NCI-H146 treated with DMSO at 0.1 percent for 48 hours (cell line): ENCODE data around the gene MCC.

Experiments
- DNase-seq: peaks from one replicate; lab custom pipeline; 2025; ENCODE audit not compliant: unreplicated experiment; lab: John Stamatoyannopoulos, UW

MCC gene

DNA sequence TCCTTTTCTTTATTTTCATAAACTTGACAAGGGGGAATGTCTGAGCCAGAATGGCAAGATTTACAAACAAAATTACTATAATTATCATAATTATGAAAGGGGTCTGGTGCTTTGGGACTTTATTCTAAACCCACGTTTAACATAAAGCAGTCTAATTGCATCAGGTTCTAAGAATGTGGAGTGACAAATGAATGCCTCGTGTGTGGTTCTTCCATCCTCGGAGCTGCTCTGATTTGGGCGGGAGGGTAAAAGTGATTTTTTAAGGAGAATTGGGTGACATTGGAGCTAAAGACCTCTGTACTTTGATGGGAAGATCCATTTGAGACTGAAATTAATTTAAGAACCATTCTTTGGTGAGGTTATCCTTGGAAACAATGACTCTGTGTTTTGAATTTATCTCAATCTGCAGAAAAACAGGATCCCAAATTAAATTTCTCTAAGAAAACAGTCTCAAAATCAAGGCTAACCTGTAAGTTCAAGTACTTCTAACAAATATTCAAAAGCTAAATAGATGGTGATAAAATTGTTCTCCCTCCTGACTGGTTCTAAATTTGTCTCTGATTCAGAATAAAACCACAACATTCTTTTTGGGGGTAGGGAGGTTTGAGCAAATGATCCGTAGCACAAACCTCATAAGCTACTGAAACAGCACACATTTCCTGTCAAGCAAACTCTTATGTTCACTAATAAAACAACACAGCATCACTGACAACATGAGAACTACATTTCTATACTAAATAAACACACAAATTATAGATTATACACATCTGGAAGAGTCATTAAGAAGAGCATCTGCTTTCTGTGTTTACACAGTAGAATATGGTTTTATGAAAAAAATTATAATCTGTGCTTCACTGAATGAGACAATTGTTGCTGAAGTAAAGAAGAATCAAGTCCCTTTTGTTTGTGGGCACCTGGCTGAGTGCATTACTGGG is 426.1 kb downstream of the MCC start:
- peak; percentile 67 for DNase-seq

- no peak for DNase-seq
Measured at GRCh38 chr5:113060408-113061025, 427.7 kb downstream of the MCC start.

DNA sequence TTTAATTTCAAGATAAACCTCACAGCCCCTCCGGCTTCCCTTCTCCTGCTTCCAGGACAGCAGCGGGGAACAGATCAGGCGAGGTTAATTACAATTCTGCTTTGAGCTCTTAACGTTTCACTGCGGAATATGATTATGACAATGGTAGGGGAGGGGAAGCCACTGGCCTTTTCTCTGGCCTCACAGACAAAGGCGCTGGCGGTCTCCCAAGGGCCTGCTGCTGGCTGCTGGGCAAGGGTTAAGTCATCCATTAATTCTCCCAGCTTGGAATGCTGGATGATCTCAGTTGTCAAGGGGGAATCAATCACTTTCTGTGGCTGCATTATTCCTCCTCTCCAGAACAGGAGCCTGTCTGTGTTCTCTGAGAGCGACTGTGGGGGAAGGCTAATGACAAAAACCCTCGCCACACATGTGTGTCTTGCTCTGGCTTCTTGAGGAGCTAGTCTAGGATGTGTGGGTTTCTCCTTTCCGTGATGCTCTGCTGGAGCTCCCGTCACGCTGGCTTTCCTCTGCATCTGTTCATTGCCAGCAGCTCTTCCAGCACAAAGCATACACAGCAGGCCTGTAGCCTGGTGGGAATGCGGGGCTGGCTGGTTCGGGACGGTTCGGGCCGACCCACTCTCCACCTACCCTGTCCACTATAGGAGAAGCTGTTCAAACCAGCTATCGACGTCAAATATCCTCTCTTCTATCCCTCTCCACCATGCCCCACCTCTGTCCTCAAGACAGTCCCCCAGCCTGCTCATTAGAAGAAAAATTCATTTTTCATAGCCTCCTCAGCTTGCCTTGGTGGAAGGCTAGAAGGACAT is 428.8 kb downstream of the MCC start:
- peak; percentile 35 for DNase-seq

- DNase-seq: no peak
Measured at GRCh38 chr5:113058706-113059226, 429.5 kb downstream of the MCC start.

- DNase-seq: no peak
Measured at GRCh38 chr5:113058269-113058668, 430.0 kb downstream of the MCC start.

- DNase-seq: no peak
Measured at GRCh38 chr5:113057557-113057984, 430.7 kb downstream of the MCC start.

DNA sequence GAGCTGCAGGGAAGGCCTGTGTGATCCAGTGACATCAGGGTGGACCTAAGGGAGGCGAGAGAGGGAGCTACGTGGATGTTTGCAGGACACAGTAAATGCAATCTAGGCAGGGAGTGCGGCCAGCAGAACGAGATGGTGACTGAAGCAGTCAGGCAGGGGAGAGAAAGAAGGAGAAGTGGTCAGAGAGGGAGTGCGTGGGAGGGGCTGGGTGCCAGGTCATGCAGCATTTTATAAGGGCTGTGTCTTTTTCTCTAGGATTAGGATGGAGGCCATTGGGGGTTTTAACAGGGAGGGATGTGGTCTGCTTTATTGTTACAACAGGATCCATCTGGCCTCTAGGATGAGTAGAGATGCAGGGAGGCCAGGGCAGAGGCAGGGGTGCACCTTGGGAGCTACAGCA is 431.3 kb downstream of the MCC start:
- no peak for DNase-seq

DNA sequence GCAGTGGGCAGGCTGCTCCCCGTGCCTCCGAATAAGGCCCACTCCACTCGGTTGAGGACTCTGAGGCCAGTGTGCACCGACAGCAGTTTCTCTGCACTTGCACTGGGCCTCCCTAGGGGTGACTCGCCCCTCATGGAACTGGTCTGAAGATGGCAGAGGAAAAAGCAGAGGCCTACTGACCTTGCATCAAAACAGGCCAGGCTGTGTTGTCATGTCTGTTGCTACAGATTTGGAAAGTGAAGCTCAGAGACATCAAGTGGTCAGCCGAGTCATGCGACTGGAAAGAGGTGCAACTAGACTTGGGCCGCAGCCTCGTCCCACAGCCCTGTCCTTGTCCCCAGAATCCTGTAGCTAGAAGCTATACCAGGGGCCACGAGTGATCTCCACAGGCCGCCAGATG is 433.4 kb downstream of the MCC start:
- no peak for DNase-seq

GRCh38 chr5:113053511-113053995 is 434.7 kb downstream of the MCC start:
- DNase-seq: no peak

DNA sequence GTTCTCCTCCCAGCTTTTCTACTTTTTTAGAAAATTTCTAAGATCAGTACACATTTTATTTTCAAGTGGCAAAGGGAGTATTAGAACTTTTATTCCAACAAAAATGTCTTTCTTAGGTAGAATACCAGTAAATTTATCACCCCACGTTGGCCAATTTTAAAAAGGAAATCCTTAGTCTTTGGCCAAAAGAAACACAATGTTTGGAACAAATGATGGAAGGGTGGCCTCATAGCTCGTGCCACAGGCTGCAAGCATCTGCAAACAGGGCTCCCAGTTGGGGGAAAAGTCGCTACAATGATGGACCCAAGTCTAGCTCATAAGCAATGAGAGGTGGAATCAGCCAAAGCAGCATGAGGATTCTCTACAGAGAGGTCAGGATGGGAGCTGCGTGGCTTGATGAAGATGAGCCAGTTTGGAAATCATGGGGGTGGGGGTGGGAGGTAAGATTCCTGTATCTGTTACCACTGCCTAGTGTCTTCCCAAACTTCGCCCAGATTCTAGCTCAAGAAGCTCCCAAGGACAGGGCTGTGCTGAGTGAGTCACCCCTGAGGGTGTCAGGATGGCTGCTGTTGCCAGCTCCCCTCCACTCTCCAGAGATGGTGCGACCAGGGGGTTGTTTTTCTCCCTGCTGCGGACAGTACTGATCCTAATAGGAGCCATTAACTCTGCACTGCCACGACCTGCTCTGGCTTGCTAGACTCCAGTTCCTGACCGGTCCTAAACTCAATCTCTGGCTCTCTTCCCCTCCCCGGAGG is 436.0 kb downstream of the MCC start:
- DNase-seq: no peak

DNA sequence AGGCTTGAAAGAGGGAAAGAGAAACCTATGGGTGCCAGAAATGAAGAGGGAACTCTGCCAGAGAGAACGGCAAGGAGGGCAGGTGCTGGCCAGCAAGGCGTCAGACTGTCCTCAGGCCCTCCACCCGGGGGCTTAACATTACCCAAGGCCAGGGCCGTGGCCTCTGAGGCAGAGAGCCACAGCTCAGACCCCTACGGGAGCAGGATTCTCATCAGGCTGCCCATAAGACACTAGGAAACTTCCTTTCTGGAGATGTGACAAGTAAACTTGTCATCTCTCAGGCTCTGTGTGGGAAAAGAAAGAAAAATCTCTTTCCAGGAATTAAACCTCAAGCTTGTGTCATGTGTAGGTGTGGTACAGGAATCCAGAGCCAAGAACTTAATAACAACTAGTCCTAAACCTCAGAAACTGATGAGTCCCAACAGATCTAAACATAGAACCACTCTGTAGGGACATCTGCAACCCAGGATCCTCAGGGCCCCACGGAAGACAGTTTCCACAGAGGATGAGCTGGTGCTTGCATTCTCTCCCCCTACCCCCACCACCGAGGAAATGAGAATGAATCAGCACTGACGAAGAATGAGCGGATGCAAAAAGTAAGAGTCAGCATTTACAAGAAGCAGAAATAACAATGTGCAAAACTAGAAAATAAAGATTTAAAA is 437.4 kb downstream of the MCC start:
- DNase-seq: no peak

GRCh38 chr5:113048931-113049330 is 439.3 kb downstream of the MCC start:
- DNase-seq: no peak

GRCh38 chr5:113047733-113048652 is 440.3 kb downstream of the MCC start:
- DNase-seq: no peak

- DNase-seq: no peak
Measured at GRCh38 chr5:113047234-113047633, 441.0 kb downstream of the MCC start.

GRCh38 chr5:113044776-113045465 is 443.3 kb downstream of the MCC start:
- no peak for DNase-seq

DNA sequence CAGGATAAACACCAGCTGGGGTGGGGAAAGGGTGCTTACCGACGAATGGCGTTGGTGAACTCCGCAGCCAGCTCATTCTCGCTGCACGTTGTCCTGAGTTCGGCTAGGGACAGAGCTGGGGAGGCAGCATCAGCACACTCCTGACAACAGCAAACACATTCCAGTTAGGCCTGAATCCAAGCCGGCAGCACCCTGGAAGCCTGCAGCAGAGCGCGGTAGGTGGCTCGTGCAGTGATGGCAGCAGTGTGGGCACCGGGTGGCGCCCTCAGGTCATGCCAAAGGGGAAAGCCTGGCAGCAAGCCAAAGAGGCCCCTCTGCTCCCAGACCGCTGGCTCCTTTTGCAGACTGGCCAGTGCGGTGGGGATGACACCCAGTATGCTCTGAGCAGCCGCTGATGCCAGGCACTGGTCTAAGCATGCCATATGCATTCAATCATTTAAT is 444.7 kb downstream of the MCC start:
- DNase-seq: no peak

DNA sequence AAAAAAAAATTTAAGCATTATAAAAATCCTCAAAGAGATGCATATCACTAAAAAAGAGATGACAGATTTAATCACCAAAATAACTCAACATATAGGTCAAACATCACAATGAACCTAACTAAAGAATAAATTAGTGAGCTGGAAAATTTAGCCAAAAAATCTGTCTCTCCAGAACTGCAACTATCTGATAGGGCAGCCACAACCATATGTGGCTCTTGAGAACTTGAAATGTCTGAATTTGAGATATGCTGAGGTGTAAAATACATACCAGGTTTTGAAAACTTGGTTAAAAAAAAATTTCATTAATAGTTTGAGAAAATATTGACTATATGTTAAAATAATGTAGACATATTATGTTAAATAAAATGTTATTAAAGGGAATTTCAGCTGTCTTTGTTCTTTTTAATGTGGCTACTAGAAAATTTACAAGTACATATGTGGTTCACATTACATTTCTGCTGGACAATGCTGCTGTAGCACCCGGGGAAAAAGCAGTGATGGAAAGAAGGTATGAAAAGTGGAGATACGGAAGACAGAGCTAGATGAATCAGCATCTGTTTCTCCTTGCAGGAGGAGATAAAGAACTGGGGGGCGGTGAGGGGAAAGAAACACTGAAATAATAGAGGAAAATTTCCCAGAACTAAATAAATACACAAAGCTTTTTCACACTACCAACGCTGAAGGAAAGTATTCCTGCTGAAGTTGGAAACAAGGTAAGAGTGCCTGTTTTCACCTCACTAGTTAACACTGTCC is 445.6 kb downstream of the MCC start:
- no peak for DNase-seq
